ENCODE measurements around the gene PRPF40B.

PRPF40B gene

DNA sequence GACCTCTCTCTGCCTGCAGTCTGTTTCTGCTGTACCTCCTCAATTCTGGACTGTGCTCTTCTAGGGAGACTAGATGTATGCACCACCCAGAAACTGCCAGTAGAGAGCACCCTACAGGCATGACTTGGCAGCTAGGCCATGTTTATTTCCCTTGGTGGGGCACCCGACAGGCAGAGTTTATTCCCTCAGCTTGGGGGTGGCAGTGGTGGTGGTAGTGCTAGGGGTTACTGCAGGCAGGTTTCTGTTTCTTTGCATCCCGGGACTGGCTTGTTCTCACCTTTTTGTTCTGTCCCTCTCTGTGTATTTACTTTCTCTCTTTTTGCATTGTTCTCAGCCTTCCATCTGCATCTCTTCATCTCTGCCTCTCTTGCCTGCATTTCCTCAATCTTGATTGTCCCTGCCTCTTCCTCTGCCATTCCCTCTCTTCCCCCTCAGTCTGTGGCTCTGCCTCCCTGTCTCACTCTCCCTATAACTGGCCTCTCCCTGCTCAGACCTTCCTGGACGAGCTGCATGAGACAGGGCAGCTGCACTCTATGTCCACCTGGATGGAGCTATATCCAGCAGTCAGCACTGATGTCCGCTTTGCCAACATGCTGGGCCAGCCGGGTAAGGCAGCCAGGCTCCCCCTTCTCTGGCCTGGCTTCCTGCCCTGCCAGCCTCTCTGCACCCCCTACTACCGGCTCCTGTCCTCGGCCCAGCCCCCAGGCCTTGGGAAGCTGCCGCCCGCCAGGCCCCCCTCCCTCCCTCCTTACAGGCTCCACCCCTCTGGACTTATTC lies 13.8 kb downstream of the PRPF40B start:
- DNase-seq: peak; percentile 68

DNA sequence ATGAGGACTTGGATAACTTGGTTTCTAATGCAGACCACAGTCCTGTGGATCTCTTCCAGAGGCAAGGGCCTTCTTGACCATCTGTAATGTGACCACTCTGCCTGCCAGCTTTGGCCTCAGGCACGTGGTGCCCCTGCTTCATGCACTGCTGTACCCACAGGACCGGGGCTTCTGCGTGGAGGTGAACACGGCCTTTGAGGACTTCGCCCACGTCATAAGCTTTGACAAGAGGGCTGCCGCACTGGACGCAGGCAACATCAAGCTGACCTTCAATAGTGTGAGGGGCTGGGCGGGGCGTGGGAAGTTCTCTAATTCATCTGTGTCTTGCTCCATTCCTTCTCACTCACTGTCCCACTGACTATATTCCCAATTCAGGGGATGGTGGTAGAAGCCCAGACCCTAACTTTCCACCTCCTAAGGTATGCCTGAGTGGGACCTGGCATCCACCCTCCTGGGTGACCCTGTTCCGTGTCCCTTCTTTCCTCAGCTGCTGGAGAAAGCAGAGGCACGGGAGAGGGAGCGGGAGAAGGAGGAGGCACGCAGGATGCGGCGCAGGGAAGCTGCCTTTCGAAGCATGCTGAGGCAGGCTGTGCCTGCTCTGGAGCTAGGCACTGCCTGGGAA lies 18.5 kb downstream of the PRPF40B start:
- no peak for DNase-seq

DNA sequence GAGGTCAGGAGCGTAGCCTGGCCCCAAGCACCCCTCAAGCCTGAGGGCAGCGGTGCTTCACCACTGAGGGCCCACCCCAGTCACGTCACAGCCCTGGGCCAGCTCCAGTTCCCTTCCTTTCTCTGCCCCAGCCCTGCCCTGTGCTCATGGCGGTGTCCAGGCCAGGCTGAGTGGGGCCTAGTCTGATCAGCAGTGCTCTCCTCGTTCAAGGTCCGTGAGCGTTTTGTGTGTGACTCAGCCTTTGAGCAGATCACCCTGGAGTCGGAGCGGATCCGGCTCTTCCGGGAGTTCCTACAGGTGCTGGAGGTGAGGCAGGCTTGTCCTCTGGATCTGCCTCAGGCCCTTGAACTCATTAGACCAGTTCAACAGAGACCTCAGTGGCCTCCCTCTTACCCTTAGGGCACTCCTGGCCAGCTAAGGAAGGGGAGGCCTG lies 19.0 kb downstream of the PRPF40B start:
- DNase-seq: no peak

DNA sequence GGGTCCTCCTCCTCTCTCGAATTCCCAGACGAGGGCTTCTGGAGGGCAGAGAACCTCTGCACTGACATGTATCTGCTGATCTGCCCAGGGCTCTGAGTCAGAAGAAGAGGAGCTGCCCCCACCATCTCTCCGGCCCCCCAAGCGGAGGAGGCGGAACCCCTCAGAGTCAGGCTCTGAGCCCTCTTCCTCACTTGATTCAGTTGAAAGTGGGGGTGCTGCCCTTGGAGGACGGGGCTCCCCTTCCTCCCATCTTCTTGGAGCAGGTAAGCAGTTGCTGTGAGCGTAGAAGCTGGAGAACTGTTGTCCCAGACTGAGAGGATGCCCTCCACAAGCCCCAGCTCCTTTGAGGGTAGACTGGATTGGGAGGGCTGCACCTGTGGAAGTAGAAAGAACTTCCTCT lies 19.8 kb downstream of the PRPF40B start:
- no peak for DNase-seq

DNA sequence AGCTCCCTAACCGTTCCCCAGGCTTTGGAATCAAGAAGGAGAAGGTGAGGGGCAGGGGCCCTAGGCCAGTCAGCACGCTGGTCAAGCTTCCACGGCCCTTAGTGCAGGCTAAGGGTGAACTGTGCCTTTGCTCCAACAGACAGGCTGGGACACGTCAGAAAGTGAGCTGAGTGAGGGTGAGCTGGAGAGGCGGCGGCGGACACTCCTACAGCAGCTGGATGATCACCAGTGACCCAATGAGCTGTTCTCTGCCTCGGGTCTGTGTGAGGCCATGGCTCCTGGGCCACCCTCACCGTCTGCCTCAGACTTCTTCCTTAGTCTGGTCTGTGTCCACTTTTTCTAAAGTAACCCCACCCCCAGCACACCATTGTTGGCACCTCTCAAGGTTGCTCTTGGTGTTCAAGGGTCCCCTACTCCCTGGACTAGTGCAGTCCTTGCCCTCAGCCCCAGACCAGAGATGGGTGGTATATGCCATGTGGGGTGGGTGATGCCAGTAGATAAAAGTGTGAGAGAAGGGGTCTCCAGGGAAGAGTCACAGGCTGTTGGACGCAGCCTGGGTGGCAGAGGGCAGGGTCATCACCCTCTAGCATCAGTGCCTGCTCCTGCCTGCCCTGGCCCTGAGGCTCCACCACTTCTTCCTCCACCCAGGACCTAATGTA lies 20.7 kb downstream of the PRPF40B start:
- DNase-seq: no peak

DNA sequence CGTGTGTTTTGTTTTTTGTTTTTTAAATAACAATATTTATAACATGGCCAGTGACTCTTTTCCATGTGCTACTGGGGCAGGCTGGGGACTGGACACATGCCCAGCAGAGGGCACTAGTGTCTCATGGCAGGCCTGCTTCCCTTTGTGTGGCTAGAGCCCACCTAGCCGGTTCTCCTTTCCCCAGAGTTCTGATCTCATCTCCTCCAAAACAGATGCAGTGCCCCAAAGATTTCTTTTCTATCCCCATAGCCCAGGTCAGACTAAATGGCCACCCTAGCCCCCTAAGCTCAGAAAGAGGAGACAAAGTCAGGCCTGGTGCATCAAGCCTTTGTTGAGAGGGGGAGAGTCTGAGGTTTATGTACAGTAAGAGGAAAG lies 21.2 kb downstream of the PRPF40B start:
- DNase-seq: peak; percentile 89

DNA sequence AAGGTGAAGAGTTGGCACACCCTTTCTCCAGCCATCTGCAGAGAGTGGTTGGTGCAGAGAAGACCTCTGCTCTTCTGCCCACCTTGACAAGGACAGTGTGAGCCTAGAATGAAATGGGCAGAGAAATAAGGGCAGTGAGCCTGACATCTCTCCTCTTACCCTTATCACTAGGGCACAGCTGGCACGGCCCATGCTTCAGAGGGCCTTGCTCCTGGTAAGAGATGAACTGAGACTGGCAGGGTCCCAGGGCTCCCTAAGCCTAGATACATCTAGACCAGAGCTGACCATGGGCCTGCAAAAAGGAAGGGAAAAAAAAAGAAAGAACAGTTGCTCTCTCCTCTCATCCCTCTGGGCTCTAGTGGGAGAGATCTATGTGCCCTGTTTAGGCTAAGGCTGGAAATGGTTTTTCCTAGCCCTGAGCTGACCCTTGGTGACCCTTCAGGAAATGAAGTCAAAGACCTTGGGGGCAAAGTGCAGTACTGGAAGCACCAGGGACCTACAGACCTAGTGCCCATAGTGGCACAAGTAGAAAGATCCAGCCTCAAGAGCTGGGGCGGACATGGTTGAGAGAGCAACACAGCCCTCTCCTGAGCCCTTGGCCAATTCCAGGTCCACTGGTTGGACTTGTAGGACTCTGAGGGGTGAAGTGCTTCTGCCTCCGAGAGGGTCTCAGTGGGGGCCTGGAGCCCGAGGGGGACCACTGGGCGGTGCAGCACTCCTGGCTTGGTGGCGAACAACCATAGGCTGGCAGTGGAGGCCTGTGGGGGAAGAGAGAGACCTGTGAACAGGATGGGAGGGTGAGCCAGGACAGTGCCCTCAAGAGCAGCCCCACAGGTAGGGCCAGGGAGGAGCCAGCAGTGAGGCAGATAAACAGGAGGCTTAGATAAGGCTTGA lies 22.0 kb downstream of the PRPF40B start:
- no peak for DNase-seq

DNA sequence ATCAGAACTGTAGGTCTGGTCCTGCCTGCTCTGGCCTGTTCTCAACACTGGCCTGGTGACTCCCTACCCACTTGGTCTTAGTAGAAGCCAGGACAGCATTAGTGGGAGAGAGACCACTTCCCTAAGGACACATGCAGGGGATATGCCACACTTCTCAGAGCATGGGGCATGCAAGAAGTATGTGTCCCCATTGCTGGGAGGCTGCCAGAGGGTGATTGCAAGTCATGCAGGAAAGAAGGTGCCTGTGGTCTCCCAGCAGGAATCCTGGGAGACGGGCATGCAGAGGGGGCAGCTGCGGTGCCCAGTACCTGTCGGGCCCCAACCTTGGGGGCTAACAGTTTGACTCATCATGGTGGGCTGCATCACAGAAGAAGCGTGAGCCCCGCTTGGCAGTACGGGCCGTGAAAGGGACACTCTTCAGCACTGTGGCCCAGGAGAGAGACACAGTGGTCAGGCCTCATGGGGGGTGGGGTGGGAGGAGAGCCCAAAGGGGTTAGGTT lies 23.0 kb downstream of the PRPF40B start:
- DNase-seq: no peak

DNA sequence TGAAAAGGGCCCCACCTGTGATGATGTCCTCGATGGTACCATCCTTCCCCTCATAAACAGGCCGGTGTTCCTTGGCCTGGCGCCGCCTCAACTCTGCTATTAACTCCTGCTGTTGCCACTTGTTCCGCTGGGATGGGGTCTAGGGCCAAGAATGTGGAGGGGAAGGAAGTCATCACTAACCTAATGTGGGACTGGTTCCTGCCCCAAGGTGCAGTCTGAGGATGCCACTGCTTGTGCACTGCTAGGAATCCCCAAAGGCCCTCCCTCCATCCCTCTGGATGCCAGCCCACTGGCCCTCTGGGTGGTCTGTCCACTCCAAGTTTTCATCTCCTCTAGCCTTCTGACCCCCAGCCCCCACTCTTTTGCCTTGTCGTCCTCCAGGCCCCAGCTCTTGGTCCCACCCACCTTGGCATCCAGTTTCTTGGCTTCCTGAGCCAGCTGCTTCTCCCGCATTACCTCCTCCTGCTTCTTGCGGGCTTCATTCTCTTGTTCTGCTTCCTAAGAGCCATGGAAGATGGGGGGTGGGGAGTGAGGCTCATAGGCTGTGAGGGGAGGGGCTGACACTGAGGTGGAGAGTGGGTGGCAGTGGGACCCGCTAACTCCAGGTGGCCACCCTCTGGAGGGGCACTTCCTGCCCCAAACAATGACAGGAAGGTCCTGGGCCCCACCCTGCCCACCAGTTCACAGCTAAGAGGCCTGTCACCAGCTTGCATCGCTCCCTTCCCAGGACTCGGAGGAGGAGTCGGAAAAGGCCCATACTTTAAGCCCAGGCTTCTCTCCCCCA lies 23.7 kb downstream of the PRPF40B start:
- no peak for DNase-seq

DNA sequence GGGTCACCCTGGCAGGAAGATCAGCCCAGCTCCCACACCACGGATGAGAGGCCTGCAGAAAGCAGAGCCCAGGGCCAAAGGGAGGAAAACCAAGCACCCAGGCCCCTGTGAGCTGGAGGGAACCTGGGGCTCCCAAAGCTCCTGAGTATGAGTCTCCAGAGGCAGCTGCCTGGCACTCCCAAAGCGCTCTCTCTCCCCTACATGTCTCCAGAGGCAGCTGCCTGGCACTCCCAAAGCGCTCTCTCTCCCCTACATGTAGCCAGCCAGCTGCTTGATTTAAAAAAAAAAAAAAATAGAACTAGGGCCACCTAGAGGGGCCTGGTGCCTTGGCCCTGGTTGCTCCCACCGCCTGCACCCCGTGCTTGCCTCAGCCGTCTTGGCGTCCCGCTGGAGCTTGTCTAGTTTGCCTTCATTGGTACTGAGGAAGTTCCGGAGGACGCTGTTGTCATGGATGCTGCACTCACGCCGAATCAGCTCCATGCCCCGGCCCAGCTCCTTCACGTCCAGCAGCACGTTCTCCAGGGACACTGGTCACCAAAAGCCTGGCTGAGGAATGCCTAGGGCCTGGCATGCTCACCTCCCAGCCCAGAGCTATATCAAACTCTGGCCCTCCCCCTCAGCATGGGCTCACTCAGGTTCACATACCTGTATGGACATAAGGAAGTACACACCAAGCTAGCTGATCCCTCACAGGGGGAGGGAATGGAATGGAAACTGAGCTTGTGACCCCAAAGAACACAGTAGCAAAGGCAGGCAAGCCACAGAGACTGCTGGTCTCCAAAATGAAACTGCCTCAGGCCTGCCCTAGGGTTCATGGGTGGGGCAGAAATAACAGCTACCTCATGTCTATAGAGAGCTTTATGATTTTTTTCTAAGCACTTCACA lies 24.7 kb downstream of the PRPF40B start:
- no peak for DNase-seq

DNA sequence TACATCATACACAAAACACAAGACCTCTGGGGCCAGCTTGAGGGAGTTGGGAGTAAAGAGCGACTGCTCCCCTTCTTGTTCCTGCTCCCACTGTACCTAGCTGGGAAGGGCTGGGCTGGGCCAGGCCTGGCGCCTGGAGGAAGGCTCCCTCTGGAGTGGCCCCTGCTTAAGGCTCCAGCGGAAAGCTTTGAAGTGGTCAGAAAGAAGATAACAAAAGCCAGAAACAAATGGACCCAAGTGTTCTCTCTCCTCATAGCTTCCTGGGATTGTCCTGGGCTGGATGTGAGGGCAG lies 25.3 kb downstream of the PRPF40B start:
- DNase-seq: no peak

DNA sequence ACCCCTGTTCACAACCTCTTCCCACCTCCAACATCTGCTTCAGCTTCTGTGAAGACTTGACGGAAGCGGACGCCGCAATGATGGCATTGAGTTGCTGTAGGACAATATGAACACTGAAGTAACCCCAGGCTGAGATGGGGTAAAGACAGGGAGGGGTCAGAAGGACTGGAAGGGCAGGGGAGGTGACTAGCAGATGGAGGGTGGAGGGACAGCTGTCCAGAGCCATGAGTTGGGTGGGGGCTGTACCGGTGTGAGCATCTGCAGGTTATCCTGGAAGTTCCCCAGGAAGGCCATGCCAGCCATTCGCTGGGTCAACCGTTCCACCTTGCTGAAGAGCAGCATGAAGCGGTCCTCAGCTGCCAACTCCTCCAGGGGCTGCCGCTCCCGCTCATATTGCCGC lies 26.1 kb downstream of the PRPF40B start:
- no peak for DNase-seq

DNA sequence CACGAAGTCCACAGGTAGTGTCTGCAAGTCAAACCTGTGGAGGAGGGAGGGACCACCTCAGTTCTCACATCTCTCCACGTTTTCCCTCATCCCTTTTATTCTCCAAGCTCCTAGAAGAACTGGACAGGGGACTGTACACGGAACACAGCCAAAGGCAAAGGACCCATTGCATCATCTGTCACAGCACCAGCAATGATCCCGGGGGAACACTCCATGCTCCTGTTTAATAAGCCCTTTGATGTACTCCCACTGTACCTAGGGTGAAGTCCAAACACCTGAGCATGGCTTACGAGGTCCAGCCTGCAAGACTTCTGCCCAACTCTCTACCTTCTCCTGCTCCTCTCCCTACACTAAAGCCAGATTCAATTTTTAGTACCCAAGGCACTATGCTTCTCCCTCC lies 26.5 kb downstream of the PRPF40B start:
- no peak for DNase-seq

DNA sequence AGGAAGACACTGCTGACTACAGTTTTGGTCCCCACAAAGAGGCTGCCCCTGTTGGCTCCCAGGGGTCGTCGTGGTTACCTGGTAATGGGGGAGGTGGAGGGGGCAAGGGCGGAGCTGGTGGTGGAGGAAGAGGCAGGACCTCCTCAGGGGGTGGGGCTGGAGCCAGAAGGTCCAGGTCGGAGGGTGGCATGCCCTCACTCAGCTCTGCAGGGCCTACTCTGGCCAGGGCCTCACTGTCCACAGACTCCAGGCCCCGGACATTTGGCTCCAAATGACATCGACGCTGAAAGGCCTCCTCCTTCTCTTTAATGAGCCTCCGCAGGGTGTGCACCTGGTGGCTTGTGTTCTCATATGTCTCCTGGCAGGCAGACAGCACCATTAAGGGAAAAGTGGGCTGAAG lies 28.5 kb downstream of the PRPF40B start:
- DNase-seq: no peak

DNA sequence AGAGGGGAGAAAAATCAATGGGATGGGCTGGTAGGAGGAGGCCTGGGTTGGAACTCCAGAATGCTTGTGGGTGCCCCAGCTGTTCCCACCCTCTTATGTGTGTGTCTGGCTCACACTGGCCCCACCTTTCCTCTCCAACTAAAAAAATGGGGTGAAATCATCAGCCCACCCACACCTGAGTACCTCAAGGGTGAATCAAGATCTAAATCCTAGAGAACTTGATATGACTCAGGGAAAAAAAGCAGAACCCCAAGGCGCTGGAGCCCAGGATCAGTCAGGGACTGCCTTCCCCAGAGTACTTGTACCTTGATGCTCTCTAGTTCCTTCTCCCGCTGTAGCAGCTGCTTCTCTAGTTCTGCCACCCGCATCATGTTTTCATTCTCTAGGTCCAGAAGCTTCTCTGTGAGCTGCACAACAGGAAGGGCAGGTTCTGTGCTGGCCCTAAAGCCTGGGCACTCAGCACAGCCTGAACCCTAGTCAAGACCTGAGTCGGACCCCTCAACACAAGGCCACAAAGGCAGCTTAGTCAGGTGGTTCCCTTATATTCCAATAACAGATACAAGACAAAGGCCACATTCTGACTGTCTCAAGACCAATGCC lies 29.7 kb downstream of the PRPF40B start:
- DNase-seq: no peak

DNA sequence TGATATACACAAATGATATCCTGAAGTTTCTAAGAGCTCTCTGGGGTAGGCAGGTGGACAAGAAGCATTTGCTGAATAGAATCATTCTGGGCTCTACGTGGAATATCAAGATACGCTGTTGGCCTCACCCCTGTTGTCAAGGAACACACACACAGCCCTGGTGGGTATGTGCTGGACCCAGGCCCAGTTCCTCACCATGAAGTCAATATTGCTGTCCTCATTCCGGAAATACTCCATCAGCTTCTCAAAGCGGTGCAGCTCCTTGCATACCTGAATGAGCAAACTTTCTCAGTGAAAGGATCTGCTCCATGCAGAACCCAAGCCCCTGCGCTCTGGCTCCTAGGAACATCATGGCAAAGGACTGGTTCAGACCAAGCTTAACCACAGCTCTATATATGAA lies 31.4 kb downstream of the PRPF40B start:
- DNase-seq: no peak

DNA sequence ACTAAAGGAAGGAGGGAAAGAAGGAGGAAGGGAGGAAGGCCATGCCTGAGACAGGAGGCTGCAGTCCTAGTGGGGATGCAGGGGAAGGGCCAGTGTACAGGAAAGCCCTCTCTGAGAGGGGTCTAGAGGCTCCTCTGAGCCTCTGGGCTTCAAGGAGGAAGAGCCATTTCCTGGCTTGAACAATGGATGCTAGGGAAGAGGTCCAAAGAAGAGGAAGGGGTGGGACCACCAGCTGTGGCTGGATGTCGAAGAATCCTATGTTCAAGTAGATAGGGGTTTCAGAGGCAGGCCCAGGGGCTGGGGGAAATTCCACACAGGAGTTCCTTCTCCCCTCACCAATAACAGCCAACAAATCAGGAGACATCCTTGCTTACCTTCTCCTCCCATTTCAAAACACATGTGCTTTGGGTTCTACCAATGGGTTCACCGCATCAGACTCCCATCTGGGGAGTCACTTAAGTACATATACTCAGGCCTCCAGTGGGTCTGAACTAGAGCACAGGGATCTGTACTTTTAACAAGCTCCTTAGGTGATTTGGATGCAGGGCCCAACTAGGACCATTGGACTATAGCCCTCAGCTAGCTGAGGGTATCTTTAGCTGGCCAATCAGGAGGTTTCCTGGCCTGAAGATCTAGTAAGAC lies 32.4 kb downstream of the PRPF40B start:
- DNase-seq: no peak

DNA sequence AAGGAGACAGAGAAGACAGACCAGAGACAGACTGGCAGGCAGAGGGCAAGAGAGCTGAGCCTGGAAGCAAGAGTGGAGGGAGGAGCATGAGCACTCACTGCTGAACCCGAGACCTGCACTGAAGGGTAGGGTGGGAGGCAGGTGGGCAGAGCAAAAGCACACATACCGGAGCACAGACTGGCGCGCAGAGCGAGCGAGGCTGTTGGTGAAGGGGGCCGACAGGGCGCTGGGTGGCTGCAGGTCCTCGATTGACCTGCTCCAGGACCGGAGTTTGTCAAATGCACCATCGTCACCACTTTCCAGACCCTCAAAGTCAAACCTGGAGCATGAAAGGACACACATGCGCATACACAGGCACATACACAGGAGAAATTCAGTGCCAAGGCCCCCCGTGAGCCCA lies 34.9 kb downstream of the PRPF40B start:
- DNase-seq: no peak

DNA sequence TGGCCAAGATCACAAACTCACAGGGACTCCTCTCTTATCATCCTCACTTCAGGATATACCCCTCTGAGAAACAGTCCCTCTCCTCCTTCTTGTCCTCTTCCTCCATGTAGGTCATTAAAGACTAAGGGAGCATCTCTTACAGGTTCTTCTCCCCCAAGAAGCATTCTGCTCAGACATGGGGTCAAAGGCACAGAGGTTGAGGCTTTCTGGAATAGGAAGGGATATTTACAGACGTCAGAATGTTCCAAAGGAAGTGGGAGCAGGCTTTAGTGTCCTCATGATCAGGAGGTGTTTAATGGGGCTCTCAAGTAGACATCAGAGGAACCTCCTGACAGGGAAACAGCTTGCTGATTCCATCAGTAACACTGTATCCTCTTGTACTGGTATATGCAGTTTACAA lies 36.4 kb downstream of the PRPF40B start:
- no peak for DNase-seq

DNA sequence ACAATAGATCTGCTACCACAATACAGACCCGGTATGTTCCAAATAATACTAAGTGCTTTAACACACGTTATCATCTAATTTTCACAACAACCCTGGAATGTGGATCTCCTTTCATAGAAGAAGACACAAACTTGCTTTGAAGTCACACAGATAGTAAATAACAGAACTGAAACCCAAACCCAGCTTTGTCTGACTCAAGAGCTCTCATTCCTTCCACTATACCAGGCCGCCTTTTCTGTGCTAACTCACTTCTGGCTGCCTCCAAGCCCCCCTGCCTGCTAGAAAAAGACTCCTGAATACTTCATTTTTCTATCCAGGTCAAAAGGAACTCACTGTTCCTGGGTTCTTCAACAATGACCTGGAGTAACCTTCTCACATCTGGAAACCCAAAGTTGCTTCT lies 37.8 kb downstream of the PRPF40B start:
- DNase-seq: no peak
